SK-N-SH (cell line): ENCODE data around the gene RBL1. TPM values are rescaled to one million over a fixed set of nuclear protein-coding genes. Genes with fewer than 3 reads are reported as not detected.

Experiments
- CTCF ChIA-PET: fragments of 300-600, 350-600 bp; formaldehyde crosslinking; extraction: SDS; loops from one replicate; lab custom pipeline; 2021; lab: Yijun Ruan, JAX
- POLR2A ChIA-PET: fragments of 350-600 bp; sonication (Branson Sonifier 250); formaldehyde crosslinking; extraction: SDS; loops from one replicate; lab custom pipeline; 2020; ENCODE audit warnings: antibody characterized with exemption, inconsistent platforms; lab: Yijun Ruan, JAX
- DNase-seq: peaks from one replicate; pipeline ENCODE4 v3.0.0; 2012
- H2AFZ ChIP-seq: fragments of 200-600 bp; sonication (generic); 2 replicates; pipeline ENCODE4 v1.8.1; 2016; ENCODE audit warnings: antibody characterized with exemption, mild to moderate bottlenecking, low read depth
- H3F3A ChIP-seq: fragments of 200-600 bp; sonication (generic); replicated peaks from 2 replicates; pipeline ENCODE3; 2016; ENCODE audit warnings: antibody characterized with exemption, mild to moderate bottlenecking; ENCODE audit not compliant: insufficient read depth
- H3K27ac ChIP-seq, 2 experiments: fragments of 200-500 bp in 1 of 2; fragments of 200-600 bp in 1 of 2; sonication (Bioruptor generic) in 1 of 2; sonication (generic), shearing (Covaris generic) in 1 of 2; 2 replicates each; pipeline versions ENCODE4 v1.5.1 to v1.6.1; 2014 to 2016; ENCODE audit warnings: low read depth in 2 of 2, inconsistent platforms in 1 of 2, low read length in 1 of 2, mild to moderate bottlenecking in 1 of 2, mixed read lengths in 1 of 2
- H3K27me3 ChIP-seq: fragments of 200-600 bp; sonication (generic), shearing (Covaris generic); 2 replicates; pipeline ENCODE4 v1.6.1; 2016; ENCODE audit warnings: mixed run types; ENCODE audit not compliant: insufficient read depth
- H3K36me3 ChIP-seq, 2 experiments: fragments of 200-500 bp in 1 of 2; fragments of 200-600 bp in 1 of 2; sonication (Bioruptor generic) in 1 of 2; sonication (generic) in 1 of 2; replicated peaks in 1 of 2; 2 replicates each; pipeline versions ENCODE3 to v1.5.1; 2014 to 2016; ENCODE audit warnings: low read length in 1 of 2, mild to moderate bottlenecking in 1 of 2; ENCODE audit not compliant: insufficient read depth in 2 of 2, control insufficient read depth in 1 of 2
- H3K4me1 ChIP-seq, 2 experiments: fragments of 200-500 bp in 1 of 2; fragments of 200-600 bp in 1 of 2; sonication (Bioruptor generic) in 1 of 2; sonication (generic), shearing (Covaris generic) in 1 of 2; 2 replicates each; pipeline versions ENCODE4 v1.5.1 to v1.6.1; 2014 to 2016; ENCODE audit warnings: low read depth in 1 of 2, low read length in 1 of 2, mixed run types in 1 of 2; ENCODE audit not compliant: insufficient read depth in 2 of 2, control insufficient read depth in 1 of 2
- H3K4me2 ChIP-seq: fragments of 200-600 bp; sonication (generic), shearing (Covaris generic); 2 replicates; pipeline ENCODE4 v1.6.1; 2017; ENCODE audit warnings: mixed run types
- H3K4me3 ChIP-seq, 2 experiments: fragments of 200-500 bp in 1 of 2; fragments of 200-600 bp in 1 of 2; sonication (Bioruptor generic) in 1 of 2; sonication (generic), shearing (Covaris generic) in 1 of 2; 2 replicates each; pipeline versions ENCODE4 v1.5.1 to v1.8.1; 2014 to 2016; ENCODE audit warnings: low read depth in 2 of 2, inconsistent platforms in 1 of 2, low read length in 1 of 2, mild to moderate bottlenecking in 1 of 2, mixed read lengths in 1 of 2, moderate library complexity in 1 of 2
- H3K79me2 ChIP-seq: fragments of 200-600 bp; sonication (generic); 2 replicates; pipeline ENCODE4 v1.8.1; 2017; ENCODE audit warnings: mild to moderate bottlenecking; ENCODE audit not compliant: insufficient read depth
- H3K9ac ChIP-seq: fragments of 200-600 bp; sonication (generic); 2 replicates; pipeline ENCODE4 v1.6.1; 2017; ENCODE audit warnings: mixed run types
- H3K9me2 ChIP-seq: fragments of 200-600 bp; sonication (generic); 2 replicates; pipeline ENCODE4 v1.6.1; 2017; ENCODE audit warnings: mixed run types
- H3K9me3 ChIP-seq: fragments of 200-600 bp; sonication (generic); 2 replicates; pipeline ENCODE4 v1.6.1; 2017; ENCODE audit warnings: mixed run types, mild to moderate bottlenecking, moderate library complexity
- H4K20me1 ChIP-seq: fragments of 200-600 bp; sonication (generic); 2 replicates; pipeline ENCODE4 v1.6.1; 2017; ENCODE audit warnings: mild to moderate bottlenecking, mixed run types; ENCODE audit not compliant: insufficient read depth
- CTCF ChIP-seq: fragments of 200-600 bp; sonication (generic); IDR thresholded peaks from 2 replicates; pipeline ENCODE4 v1.6.1; 2017; ENCODE audit warnings: antibody characterized with exemption, mild to moderate bottlenecking, moderate library complexity
- ELF1 ChIP-seq: IDR thresholded peaks from 2 replicates; pipeline ENCODE4 v1.4.0; 2012
- EP300 ChIP-seq, 2 experiments: IDR thresholded peaks; 2 replicates each; pipeline versions ENCODE4 v1.4.0 to v1.6.1; 2012; ENCODE audit warnings: borderline replicate concordance in 1 of 2, low read depth in 1 of 2, low read length in 1 of 2
- EZH2phosphoT487 ChIP-seq: fragments of 200-600 bp; sonication (generic); IDR thresholded peaks from 2 replicates; pipeline ENCODE4 v1.6.1; 2017; ENCODE audit warnings: low read depth, mixed run types, mild to moderate bottlenecking, antibody characterized with exemption, moderate library complexity, borderline replicate concordance
- GABPA ChIP-seq: IDR thresholded peaks from 2 replicates; pipeline ENCODE4 v1.4.0; 2012; ENCODE audit warnings: low read depth, mild to moderate bottlenecking
- GATA2 ChIP-seq: sonication (generic); formaldehyde crosslinking; IDR thresholded peaks from 2 replicates; pipeline ENCODE4 v1.5.0; 2020; ENCODE audit warnings: mild to moderate bottlenecking, missing genetic modification reagents
- MAX ChIP-seq: IDR thresholded peaks from 2 replicates; pipeline ENCODE4 v1.4.0; 2012; ENCODE audit warnings: low read depth
- MEF2A ChIP-seq: IDR thresholded peaks from 2 replicates; pipeline ENCODE4 v1.4.0; 2012; ENCODE audit warnings: low read depth, borderline replicate concordance
- NFIC ChIP-seq: IDR thresholded peaks from 2 replicates; pipeline ENCODE4 v1.4.0; 2012; ENCODE audit warnings: borderline replicate concordance
- RAD21 ChIP-seq: IDR thresholded peaks from 2 replicates; pipeline ENCODE4 v1.6.1; 2012; ENCODE audit warnings: mild to moderate bottlenecking, low read length
- RCOR1 ChIP-seq: fragments of 150-350 bp; IDR thresholded peaks from 2 replicates; pipeline ENCODE4 v1.6.1; 2017; ENCODE audit warnings: antibody characterized with exemption, low read length
- REST ChIP-seq: IDR thresholded peaks from 2 replicates; pipeline ENCODE4 v1.6.1; 2012; ENCODE audit warnings: mild to moderate bottlenecking, low read depth, low read length, moderate library complexity
- RFX5 ChIP-seq: IDR thresholded peaks from 2 replicates; pipeline ENCODE4 v1.6.1; 2012; ENCODE audit warnings: mild to moderate bottlenecking, improper control_type of control experiment, low read length
- RXRA ChIP-seq: IDR thresholded peaks from 2 replicates; pipeline ENCODE4 v1.4.0; 2012; ENCODE audit warnings: low read depth, mild to moderate bottlenecking, borderline replicate concordance
- SMC3 ChIP-seq: IDR thresholded peaks from 2 replicates; pipeline ENCODE4 v1.6.1; 2012; ENCODE audit warnings: low read depth, low read length, improper control_type of control experiment
- TAF1 ChIP-seq: IDR thresholded peaks from 2 replicates; pipeline ENCODE4 v1.6.1; 2012; ENCODE audit warnings: low read depth, mild to moderate bottlenecking, low read length, moderate library complexity, borderline replicate concordance
- TEAD4 ChIP-seq: IDR thresholded peaks from 2 replicates; pipeline ENCODE4 v1.4.0; 2012; ENCODE audit warnings: mild to moderate bottlenecking, borderline replicate concordance; ENCODE audit not compliant: insufficient read depth
- USF1 ChIP-seq: IDR thresholded peaks from 2 replicates; pipeline ENCODE4 v1.4.0; 2012; ENCODE audit warnings: low read depth, borderline replicate concordance
- WGBS: methylation state at CpG from one replicate; pipeline ENCODE4 v1.1.6; 2017; ENCODE audit warnings: low lambda C conversion rate; 5-methylcytosine and 5-hydroxymethylcytosine counted together
- polyA plus RNA-seq, 3 experiments: library from polyadenylated mRNA; depleted of rRNA; stranded (reverse); fragments of >200 nt; gene quantifications; 2 replicates each; pipeline ENCODE4 v1.2.3, GENCODE V29; 2012

RBL1 gene
- polyA plus RNA-seq, 1 of the 3 experiments (the other 2 are of a cell fraction) = 2.5 TPM

GRCh38 chr20:36956674-36957073 is 139.1 kb downstream of the RBL1 start:
- Histone ChIP-seq H2AFZ (no peak overlapping the region), H3K79me2 (no peaks in the 10 kb centered on the region), H3K4me3 (no peak overlapping the region), H3F3A (no peaks in the 10 kb centered on the region), H3K36me3 (no peaks in the 10 kb centered on the region), H3K4me2 (no peak overlapping the region), H3K4me1 (no peaks in the 10 kb centered on the region), H3K9me2 (no peaks in the 10 kb centered on the region), H3K9me3 (no peaks in the 10 kb centered on the region), H3K27me3 (no peaks in the 10 kb centered on the region), H3K9ac (no peak overlapping the region), H3K27ac (no peak overlapping the region), H4K20me1 (no peaks in the 10 kb centered on the region)
- POLR2A ChIA-PET = no interaction called here
- no peak for DNase-seq
- WGBS = 80% methylated on average over 2 of the region's 2 CpGs
- TF ChIP-seq NFIC (no peak), RXRA (no peak), TEAD4 (no peak), TAF1 (no peak), RCOR1 (no peak), EZH2phosphoT487 (no peak)
- CTCF ChIA-PET = no interaction called here

- ChIA-PET CTCF (no interaction called here), POLR2A (no interaction called here)
- no peak overlapping the region for H3K9ac ChIP-seq
- no peaks in the 10 kb centered on the region for H3K27me3 ChIP-seq
- H3K27ac ChIP-seq = no peak overlapping the region
- H4K20me1 ChIP-seq = no peaks in the 10 kb centered on the region
- no peaks in the 10 kb centered on the region for H3K9me2 ChIP-seq
- no peak overlapping the region for H3K4me2 ChIP-seq
- H3K79me2 ChIP-seq = no peaks in the 10 kb centered on the region
- no peaks in the 10 kb centered on the region for H3F3A ChIP-seq
- 72% methylated on average over 3 of the region's 3 CpGs for WGBS
- H3K4me3 ChIP-seq = no peak overlapping the region
- no peaks in the 10 kb centered on the region for H3K9me3 ChIP-seq
- DNase-seq = no peak
- H2AFZ ChIP-seq = no peak overlapping the region
- H3K36me3 ChIP-seq = no peaks in the 10 kb centered on the region
- no peaks in the 10 kb centered on the region; a peak in 1 of 4 replicates for H3K4me1 ChIP-seq
- TF ChIP-seq RFX5 (no peak), GATA2 (CRISPR knock-in tag) (no peak), CTCF (no peak), MEF2A (no peak), REST (no peak), TEAD4 (no peak), GABPA (no peak), EP300 (IDR thresholded peaks at IDR 0.05; ENCODE audit: borderline replicate concordance in 1 of 2, low read depth in 1 of 2, low read length in 1 of 2) (no peak), USF1 (no peak), ELF1 (no peak), SMC3 (no peak), MAX (no peak), RCOR1 (no peak), RAD21 (no peak)
Observed at GRCh38 chr20:36956016-36956415, 139.8 kb downstream of the RBL1 start.
